Activated naive CD4-positive, alpha-beta T cell treated with Interleukin-2 at 50 U/mL for 16 hours (primary cell): ENCODE data around the gene SCRN1.

Experiments used
- DNase-seq: peaks from one replicate; pipeline ENCODE4 v3.0.0-alpha.2; 2020

Gene SCRN1

DNA sequence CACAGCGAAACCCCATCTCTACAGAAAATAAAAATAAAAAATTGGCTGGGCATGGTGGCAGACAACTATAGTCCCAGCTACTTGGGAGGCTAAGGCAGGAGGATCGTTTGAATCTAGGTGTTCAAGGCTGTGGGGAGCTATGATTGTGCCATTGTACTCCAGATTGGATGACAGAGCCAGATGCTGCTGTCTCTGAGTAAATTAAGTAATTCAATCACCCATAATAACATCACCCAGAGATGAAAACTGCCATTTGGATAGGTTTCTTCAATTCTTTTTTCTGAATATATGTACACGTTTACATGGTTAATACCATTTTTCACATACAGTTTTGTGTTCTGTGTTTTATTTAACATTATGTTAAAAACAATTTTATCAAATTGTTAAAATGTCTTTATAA, 104.0 kb downstream of the SCRN1 start:
- DNase-seq: no peak

- no peak for DNase-seq
Measured at GRCh38 chr7:29884399-29885272, 105.0 kb downstream of the SCRN1 start.

DNA sequence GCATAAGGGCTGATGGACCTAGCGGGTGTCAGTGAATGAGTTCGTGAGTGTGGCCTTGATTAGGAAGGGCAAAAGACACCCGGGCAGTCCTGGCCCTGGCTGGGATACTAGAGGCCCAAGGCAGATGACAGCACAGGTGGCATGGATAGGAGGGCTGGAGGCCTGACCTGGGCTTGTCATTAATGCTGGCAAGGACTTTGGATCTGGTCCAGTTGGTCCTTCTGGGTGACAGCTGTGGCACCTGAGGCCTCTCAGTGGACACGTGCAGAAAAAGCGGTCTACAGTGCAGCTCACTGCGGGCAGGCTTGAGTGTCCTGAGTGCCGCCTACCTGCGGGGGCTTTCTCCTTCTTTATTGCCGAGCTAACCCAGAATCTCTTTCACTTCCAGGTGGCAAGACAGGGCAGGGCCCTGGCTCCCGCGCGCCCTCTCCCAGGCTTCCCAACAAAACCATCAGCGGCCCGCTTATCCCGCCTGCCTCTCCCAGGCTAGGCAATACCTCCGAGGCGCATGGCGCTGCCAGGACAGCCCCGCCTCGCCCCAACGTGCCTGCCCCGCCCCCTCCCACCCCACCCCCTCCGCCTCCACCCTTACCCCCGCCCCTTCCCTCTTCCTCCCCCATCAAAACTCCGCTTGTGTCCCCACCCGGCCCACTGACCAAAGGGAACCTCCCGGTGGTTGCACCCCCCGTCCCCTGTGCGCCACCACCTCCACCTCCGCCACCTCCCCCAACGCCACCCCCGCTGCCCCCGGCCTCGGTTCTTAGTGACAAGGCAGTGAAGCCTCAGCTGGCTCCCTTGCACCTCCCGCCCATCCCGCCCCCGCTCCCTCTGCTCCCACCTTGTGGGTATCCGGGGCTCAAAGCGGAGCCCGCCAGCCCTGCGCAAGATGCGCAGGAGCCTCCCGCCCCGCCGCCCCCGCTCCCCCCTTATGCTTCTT, 105.9 kb downstream of the SCRN1 start:
- DNase-seq: no peak

- no peak for DNase-seq
Measured at GRCh38 chr7:29882481-29882880, 107.1 kb downstream of the SCRN1 start.

- DNase-seq: no peak
Measured at GRCh38 chr7:29881724-29882123, 107.9 kb downstream of the SCRN1 start.

- no peak for DNase-seq
Measured at GRCh38 chr7:29879609-29880008, 110.0 kb downstream of the SCRN1 start.

- peak; percentile 9 for DNase-seq
Measured at GRCh38 chr7:29878081-29878688, 111.4 kb downstream of the SCRN1 start.

- DNase-seq: no peak
Measured at GRCh38 chr7:29877196-29877595, 112.4 kb downstream of the SCRN1 start.

GRCh38 chr7:29875741-29876140, 113.9 kb downstream of the SCRN1 start:
- no peak for DNase-seq

DNA sequence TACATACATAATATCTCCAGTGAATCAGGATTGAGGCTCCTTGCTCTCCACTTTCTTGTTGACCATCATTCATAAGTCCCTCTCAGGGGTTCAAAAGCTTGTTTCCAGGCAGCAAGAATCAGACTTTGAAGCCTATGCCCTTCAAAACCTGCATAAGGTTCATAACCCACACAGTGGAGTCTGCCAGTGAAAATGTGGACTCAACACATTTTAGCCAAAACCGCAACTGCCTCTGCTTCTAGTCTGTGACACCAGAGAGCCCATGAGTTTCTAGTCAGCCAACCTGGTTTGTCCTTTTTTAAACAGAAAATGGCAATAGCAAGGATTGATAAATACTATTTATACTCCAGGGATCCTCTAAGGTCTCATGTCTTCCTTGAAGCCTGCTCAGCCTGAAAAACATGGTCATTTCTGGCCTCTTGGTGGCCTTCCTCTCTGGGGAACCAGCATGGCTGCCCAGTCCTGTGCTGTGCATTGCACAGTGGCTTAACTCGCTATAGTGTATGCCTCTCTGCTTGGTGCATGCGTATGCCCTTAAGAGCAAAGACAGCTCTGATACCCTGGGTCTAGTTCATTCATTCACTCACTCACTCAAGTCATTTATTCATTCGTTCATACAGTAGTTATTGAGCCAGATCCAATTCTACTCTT, 115.8 kb downstream of the SCRN1 start:
- DNase-seq: no peak

DNA sequence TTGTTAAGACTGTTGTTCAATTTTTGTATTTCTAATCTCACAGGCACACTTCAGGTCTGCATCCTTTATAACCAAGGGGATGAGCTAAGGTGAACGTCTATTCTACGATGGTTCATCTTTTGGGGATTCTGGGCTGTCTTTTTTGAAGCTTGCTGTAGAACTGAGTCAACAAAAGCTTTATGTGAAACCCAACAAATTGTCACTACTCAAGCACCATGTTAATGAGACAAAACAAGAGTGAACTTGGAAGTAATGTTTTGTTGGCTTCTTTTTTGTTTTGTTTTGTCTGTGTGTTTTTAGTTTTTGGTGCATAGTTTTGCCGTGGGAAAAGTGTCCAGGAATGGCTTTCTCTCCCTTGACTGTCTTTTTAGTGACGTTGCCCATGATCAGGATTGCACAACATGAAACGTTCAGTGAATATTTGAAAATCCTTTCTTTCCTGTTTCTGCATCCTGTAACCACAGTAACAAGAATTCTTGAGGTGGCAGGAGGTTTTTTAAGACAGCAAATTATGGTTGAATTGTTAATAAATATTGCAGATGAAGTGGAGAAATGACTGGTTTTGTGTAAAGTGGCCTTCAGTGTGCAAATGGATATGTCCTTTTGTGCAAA, 117.7 kb downstream of the SCRN1 start:
- DNase-seq: no peak
